ENCODE data around the gene MIDN.
"Not testable (repeated sequence)": the region's sequence is repeated elsewhere in the genome, so short reads cannot be mapped to it uniquely, and the experiment has no call there.

The MIDN gene

DNA sequence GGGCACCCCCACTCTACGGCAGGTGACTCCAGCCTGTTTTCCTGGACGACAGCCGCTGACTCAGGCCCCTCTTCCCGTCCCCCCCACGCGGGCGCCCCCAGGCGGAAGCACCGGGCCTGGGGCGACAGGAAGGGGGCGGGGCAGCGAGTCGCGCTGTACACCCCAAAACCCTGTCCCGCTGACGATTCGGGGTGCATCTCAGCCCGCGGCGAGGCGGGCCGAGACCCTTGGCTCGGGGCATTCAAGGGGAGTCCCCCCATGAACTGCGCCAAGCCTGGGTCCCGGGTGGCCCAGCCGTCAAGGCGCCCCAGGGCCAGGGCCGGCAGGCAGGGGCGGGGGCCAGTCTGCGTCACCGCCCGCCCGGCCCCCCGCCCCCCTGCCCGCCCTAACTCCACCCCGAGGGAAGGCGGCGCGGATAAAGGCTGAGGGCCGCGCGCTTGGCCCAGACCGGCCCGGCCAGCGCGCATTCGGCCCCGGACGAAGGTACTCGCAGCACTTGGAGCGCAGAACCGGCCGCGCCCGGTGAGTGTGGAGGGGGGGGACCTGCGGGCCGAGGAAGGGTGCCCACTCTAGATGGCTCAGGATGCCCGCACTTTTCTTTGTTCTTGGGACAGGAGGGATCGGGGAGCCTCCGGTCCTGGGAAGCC, at the start of gene MIDN:
MIDN (plus strand) TSS at position 445 of the 647 bp plus-strand sequence. CDS start 1,714 bp downstream, outside the sequence.
- DNase-seq = peak; percentile 90

GRCh38 chr19:1199531-1199930, 48.9 kb upstream of the MIDN start:
- no peak for DNase-seq

DNA sequence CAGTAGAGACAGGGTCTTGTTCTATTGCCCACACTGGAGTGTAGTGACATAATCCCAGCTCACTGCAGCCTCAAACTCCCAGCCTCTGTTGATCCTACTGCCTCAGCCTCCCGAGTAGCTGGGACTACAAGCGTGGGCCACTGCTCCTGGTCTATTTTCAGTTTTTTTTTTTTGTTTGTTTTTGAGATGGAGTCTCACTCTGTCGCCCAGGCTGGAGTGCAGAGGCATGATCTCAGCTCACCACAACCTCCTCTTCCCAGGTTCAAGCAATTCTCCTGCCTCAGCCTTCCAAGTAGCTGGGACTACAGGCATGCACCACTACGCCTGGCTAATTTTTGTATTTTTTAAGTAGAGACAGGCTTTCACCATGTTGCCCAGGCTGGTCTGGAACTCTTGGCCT, 47.8 kb upstream of the MIDN start:
- DNase-seq = not testable (repeated sequence)

GRCh38 chr19:1205114-1206099, 43.0 kb upstream of the MIDN start, which contains the start of gene STK11:
Gene STK11, plus strand, starts transcription at chr19:1205778. Its CDS starts 1,136 bp downstream, at chr19:1206914.
- DNase-seq = peak; percentile 98

DNA sequence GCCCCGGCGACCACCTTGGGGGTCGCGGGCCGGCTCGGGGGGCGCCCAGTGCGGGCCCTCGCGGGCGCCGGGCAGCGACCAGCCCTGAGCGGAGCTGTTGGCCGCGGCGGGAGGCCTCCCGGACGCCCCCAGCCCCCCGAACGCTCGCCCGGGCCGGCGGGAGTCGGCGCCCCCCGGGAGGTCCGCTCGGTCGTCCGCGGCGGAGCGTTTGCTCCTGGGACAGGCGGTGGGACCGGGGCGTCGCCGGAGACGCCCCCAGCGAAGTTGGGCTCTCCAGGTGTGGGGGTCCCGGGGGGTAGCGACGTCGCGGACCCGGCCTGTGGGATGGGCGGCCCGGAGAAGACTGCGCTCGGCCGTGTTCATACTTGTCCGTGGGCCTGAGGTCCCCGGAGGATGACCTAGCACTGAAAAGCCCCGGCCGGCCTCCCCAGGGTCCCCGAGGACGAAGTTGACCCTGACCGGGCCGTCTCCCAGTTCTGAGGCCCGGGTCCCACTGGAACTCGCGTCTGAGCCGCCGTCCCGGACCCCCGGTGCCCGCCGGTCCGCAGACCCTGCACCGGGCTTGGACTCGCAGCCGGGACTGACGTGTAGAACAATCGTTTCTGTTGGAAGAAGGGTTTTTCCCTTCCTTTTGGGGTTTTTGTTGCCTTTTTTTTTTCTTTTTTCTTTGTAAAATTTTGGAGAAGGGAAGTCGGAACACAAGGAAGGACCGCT, 42.1 kb upstream of the MIDN start:
- no peak for DNase-seq

DNA sequence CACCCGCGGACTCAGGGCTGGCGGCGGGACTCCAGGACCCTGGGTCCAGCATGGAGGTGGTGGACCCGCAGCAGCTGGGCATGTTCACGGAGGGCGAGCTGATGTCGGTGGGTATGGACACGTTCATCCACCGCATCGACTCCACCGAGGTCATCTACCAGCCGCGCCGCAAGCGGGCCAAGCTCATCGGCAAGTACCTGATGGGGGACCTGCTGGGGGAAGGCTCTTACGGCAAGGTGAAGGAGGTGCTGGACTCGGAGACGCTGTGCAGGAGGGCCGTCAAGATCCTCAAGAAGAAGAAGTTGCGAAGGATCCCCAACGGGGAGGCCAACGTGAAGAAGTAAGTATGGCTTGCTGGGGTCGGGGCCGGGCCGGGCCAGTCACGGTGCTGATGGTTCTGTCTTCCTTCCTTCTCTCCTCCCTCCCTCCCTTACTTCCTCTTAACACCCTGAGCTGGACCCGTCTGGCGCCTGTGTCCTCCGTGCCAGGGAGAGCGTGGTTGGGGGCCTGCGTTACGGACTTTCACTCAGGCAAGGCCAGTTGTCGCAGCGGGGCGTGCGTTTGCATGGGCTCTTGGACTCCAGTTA, 41.4 kb upstream of the MIDN start:
- DNase-seq = no peak

DNA sequence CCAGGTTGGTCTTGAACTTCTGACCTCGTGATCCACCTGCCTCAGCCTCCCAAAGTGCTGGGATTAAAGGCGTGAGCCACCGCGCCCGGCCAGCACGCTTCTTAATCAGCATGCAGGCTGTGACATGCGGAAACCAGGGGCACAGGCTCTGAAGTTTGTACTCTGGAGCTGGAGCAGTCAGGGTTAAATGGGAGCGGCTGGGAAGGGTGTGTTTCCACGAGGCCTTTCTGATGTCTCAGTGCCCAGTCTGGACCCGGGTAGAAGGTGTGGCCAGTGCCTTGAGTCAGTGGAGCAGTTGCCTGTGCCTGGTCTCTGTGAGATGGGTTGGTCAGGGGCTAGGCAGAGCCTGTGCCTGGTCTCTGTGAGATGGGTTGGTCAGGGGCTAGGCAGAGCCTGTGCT, 39.6 kb upstream of the MIDN start:
- not testable (repeated sequence) for DNase-seq

DNA sequence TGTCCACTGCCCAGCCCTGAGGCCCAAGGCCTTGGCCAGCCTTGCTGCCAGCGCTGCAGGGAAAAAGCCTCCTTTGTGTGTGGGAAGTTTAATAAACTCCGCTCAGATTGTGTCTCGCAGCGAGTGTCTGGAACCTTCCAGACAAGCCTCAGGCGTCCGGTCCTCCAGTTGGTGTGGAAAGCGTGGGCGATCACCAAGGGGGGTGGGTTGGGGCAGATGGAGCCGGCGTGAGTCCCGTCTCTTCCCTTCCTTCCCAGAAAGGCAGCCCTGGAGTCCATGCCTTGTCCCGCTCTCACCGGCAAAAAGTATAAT, 38.2 kb upstream of the MIDN start:
- DNase-seq = no peak

DNA sequence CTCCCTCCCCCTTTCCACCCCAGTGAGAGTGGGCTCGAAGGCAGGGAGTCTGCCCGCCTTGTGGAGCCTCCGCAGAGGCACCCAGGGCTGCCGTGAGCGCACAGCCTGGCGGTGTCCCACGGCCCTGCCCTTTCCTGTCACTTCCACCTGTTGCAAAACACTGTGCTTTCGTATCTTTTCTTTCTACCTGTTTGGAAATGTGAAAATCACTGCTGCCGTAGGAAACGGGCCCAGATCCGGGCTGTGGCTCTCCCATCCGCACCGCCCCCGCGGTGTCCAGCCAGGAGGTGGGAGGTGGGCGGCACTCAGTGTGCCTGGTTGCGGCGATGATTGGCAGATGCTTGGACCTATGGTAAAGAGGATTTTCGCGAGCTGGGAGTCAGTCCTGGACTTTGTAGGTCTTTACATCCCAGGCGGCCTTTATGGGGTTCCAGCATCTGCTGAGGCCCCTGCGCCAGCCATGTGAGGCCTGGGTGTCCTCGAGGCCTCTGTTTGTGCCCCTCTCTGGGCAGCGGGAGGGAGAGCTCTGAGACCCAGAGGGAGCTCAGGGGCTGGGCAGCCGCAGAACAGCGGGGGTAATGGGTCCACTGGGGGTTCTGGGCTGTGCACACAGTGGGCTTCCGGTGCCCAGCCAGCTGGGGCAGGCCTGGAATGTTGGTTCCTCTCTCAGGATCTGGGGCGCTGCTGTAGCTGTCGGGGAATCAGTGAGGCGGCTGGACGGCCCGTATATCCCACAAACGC, 36.7 kb upstream of the MIDN start:
- DNase-seq = no peak

DNA sequence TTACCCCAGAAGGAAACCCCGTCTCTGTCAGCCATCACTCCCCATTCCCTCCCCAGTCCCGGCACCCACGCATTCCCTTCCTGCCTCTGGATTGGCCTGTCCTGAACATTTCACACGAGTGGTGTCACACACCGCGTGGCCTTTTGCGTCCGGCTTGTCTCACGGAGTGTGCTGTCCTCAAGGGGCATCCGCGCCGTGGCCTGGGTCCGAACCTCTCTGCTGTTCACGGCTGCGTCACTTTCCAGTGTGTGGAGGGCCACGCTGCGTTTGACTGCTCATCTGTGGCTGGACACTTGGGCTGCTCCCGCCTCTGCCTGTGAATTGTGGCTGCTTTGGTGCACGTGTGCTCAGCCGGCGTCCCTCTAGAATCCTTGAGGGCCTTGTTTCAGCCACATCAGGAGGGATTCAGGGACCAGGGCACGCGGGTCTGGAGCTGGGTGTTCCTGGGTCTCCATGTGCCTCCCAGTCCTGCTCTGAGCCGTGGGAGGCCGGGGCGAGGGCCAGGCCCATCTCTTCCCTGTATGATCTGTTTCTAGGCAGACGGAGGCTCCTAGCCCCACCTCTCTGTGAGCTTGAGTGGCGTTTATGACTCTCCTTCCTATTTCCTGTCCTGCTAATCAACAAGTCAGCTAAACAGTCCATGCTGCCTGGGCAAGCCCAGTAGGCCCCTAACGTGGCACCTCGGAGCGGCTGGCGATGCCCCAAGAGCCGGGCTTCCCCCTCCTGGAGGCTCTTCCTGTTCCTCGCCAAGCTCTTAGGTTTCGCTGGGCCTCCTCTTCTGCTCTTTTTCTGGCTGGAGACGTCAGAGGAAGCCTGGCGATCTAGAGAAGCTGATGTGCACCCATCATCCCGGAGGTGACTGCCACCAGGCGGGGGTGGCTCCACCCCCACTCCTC, 34.7 kb upstream of the MIDN start:
- no peak for DNase-seq

- DNase-seq = no peak
Measured at GRCh38 chr19:1214299-1214861, 34.0 kb upstream of the MIDN start.

DNA sequence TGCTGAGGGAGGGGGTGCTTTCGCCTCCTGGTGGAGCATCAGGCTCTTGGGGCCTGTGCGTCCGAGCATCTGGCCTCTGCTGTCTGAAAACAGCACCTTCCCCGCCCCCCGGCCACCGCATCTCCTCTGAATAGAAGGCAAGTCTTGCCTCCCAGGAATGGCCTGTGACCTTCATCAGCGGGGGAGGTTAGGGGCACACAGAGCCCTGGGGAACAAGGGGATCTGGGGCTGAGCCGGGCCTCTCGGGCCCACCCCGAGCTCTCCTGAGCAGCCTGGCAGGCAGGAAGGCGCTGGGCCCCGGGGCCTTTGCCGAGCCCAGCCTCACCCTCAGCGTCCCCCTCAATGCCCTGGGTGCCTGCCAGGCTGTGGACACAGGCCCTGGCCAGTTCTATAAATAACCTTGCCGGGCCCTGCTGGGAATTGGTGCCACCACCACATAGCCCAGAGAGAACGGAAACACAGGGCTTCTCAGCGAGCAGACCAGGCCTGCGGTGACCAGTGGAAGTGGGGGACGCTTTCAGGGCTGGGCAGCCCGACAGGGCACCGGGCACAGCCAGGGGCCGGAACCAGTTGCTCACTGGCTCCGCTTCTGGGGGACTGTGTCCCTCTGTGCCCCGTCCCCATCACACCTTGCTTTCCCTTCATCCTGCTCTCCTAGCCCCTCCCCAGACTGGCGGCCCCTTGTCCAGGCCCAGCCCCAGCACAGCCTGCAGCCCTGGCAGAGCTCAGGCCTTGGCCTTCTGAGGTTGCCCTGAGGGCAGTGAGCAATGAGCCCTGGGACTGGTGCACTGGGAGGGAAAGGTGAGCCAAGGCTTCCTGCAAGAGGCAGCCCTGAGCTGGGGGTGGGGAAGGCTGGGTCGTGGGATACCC, 33.3 kb upstream of the MIDN start:
- no peak for DNase-seq

DNA sequence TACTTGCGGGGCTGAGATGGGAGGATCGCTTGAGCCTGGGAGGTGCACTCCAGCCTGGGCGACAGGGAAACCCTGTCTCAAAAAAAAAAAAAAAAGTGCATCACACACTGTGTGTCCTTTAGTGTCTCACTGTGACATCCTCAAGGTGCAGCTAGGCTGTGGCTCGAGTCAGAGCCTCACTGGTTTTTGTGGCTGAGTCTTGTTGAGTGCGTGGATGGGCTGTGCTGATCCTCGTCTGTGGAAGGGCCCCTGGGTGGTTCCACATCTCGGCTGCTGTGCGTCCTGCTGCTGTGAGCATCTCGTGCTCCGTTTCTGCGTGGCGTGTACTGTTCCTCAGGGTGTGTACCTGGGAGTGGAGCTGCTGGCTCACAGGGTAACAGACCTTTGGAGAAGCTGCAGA, 31.6 kb upstream of the MIDN start:
- no peak for DNase-seq

- DNase-seq = no peak
Measured at GRCh38 chr19:1217366-1217765, 31.0 kb upstream of the MIDN start.

- DNase-seq = no peak
Measured at GRCh38 chr19:1218751-1219567, 29.4 kb upstream of the MIDN start.

- DNase-seq = no peak
Measured at GRCh38 chr19:1219786-1220476, 28.5 kb upstream of the MIDN start.

- DNase-seq = no peak
Measured at GRCh38 chr19:1220477-1220930, 27.9 kb upstream of the MIDN start.

All from 8988T (cell line).